Adipose tissue (tissue), 3 donors: Measurements from ENCODE around the gene KLF15. TPM values are rescaled to one million over a fixed set of nuclear protein-coding genes. Genes with fewer than 3 reads are reported as not detected.

ENCODE experiments used
- H3K27ac ChIP-seq: one replicate; pipeline ENCODE4 v1.5.1; 2013; ENCODE audit warnings: low read depth, low read length
- WGBS, 3 donors: extraction: QIAGEN DNeasy Blood & Tissue Kit; methylation state at CpG; one replicate each; pipeline ENCODE4 v1.1.7; 2013; 5-methylcytosine and 5-hydroxymethylcytosine counted together
- polyA plus RNA-seq, 3 donors: library from polyadenylated mRNA; stranded (reverse); fragments of 200-250 nt; gene quantifications; one replicate each; pipeline ENCODE4 v1.2.3, GENCODE V29; 2013
- donor health status: healthy with polysubstance abuse.
- donor health status: Bipolar disorder and iron deficiency.
- donor health status: healthy.

Gene KLF15
- polyA plus RNA-seq, 3 donors = 29.6 to 38.0 (median 32.0) TPM

DNA sequence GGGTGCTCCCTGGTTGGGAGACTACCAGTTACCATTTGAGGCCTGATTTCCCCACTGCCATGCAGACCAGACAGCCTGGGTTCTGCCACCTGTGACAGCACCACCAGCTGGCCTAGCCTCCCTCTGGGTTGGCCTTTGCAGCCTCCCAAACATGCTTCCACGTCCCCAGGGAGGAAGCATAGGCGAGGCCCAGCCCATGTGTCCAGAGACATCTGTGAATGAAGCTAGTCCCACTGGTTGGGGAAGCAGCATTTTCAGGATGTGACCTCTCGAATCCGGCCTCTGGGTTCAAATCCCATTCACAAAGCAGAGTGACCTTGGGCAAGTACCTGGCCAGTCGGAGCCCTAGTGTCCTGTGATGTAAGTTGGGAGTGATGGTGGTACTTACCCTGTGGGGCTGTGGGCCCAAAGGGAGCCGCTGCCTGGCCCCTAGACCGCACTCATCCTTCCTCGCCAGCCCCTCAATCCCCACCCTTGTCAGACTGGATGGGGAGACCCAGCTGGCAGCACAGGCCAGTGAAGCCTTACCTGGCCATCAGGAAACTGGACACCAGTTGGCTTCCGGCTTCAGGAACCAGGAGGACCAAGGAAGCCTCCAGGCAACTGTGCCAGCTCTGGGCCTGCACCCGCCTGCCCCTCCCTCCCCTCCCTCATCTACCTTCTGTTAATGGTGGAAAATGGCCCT is 6.0 kb downstream of the KLF15 start:
- WGBS, 3 donors = 79 to 82% (median 82%) methylated on average over 10 of the region's 10 CpGs
- H3K27ac ChIP-seq = no peak overlapping the region

DNA sequence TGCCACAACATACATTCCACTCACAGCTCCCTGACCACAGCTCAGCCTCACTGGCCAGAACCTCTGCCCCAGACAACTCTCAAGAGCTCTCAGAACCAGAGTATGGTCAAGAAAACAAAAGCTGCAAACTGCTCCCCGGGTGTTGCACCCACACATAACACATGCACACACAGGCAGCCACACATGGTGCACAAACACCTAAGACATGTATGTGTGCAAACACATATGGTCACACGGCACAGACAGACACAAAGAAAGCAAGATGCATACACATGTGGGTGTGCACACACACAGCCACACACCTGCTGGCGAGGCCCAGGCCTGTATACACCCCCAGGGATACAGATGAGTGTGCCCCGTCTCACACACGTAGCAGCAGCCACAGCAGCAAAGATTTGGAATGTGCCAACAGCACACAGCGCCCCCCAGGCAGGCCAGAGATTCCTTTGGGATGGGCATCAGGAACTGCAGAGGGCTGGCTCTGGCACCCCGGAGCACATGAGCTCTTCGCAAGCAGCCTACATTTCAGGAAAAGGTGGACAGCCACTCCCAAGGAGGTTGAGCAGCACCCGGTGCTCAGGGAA is 6.6 kb downstream of the KLF15 start:
- no peak overlapping the region for H3K27ac ChIP-seq
- WGBS, 3 donors = 76 to 90% (median 87%) methylated on average over 9 of the region's 9 CpGs

DNA sequence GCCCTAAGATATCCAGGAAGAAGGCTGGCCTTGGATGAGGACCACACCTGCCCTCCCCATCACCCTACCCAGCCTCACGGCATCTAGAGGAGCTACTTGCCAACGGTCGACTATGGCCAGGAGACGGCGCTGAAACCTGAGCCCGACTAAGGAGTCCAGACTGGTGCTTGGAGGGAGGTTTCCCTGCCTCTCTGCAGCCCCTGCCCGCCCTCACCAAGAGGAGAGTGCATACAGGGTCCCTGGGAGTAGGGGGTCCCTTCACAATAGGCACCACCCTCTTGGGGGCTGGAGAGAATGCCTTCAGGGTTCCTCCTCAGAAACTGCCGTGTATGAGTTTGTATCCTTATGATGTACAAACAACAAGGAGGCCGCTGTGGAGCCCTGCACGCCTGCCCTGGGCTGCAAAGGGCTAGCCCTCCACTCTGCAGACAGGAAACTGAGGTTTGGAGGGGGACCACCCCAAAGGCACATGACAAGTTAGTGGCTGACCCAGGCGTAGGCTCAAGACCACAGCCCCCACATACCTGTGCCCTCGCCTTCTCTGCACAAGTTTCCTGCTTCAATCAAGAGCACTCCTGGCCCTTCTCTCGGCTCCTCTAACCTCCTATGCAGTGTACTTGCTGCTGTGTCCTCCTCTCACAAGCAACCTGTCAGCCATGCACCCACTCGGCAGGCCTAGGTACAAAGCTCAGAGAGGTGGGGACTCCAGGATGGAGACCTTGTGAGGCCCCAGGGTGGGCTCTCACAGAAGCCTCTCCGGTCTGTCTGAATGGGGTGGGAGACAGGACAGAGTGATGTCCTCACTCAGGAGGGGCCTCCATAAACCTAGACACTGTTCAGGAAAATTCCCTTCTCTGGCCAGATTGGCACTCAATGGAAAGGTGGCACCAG is 7.4 kb downstream of the KLF15 start:
- 65 to 76% (median 67%) methylated on average over 15 of the region's 15 CpGs for WGBS, 3 donors
- no peak overlapping the region for H3K27ac ChIP-seq

DNA sequence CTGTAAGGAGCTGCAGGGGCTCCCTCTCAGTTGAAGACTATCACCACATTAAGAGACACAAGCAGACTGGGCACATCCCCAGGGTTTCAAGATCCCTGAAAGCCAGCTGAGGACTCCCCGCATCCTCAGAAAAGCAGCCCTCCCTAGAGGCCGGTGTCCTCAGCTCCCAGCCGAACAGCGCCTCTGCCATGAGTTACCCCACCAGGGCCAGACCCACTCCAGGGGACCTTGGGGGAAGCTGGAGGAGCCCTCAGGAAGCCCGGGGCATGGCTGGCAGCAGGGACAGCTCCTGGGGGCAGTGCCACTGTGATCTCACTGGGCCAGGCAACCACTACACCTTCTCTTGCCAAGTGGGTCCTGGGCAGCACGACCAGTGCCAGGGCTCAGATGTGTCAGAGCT is 8.1 kb downstream of the KLF15 start:
- WGBS, 3 donors = 81 to 88% (median 84%) methylated on average over 6 of the region's 6 CpGs
- H3K27ac ChIP-seq = no peak overlapping the region

DNA sequence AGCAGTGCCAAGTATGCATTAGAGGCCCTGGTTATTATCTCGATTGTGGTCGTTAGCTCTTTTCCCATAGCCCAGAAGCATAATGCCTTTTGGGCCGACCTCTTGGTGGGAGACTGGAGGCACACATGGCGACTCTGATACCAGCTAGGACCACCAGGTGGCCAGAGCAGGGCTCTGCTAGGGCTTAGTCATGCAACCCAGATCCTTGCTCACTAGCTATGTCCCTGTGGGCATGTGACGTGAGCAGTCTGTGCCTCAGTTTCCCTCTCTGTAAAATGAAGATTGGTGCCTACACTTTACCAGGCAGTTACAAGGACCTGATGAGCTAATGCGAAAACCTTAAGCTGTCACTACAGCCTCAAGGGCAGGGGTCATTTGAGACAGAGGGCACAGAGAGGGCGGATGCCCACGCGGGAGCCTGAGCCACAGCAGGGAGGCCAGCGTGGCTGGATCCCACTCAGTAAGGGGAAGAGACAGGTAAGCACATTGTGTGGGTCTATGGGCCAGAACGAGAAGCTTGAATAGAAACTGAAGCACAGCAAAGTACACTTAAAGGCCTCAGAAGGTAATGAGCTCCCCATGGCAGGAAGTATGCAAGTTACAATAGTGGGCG is 8.8 kb downstream of the KLF15 start:
- no peak overlapping the region for H3K27ac ChIP-seq
- WGBS, 3 donors = 87 to 91% (median 89%) methylated on average over 12 of the region's 12 CpGs

DNA sequence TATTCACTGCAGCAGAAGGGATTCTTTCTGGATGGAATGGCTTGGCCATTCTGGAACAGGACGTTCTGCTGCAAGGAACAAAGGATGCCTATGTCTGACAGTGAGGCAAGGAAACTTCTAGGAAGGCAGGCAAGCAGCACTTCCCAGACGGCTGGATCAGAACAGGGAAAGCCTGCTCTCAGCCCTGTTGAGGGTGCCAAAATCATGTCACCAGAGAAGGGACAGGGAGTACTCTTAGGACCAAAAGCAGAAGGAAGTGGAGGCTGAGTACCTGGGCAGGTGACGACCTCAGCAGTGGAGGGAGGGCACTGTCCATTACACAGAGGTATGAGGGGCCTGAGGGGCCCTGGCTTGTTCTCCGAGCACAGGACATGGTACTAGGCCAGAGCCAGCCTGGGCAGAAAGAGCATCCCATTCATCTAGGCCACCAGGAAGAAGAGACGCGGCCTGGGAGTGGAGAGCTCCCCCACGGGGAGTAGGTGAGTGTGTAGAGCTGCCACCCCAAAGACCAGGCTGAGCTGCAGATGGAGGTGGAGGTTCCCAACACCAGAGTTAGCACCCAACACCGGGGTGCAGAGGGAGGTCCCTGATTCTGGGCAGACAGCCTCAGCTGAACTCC is 9.6 kb downstream of the KLF15 start:
- 77 to 81% (median 78%) methylated on average over 8 of the region's 8 CpGs for WGBS, 3 donors
- no peak overlapping the region for H3K27ac ChIP-seq

DNA sequence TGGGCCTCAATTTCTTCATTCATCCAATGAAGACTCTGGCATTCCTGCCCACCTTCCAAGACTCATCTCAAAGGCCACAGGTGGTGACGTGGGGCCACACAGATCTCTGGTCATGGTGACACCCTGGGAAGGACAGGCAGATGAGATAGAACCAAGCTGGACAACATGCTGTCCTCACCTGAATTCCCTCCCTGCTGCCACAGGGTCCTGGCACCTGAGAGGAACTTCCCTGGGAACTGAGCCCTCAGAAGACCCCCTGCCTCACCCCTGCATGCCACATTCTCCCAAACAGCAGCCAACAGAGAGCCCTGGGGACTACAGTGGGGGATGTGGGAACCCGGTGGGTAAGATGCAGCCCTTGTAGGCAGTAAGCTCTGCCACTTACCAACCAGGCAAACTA is 10.7 kb downstream of the KLF15 start:
- no peak overlapping the region for H3K27ac ChIP-seq
- 85 to 93% (median 89%) methylated on average over 2 of the region's 2 CpGs for WGBS, 3 donors

DNA sequence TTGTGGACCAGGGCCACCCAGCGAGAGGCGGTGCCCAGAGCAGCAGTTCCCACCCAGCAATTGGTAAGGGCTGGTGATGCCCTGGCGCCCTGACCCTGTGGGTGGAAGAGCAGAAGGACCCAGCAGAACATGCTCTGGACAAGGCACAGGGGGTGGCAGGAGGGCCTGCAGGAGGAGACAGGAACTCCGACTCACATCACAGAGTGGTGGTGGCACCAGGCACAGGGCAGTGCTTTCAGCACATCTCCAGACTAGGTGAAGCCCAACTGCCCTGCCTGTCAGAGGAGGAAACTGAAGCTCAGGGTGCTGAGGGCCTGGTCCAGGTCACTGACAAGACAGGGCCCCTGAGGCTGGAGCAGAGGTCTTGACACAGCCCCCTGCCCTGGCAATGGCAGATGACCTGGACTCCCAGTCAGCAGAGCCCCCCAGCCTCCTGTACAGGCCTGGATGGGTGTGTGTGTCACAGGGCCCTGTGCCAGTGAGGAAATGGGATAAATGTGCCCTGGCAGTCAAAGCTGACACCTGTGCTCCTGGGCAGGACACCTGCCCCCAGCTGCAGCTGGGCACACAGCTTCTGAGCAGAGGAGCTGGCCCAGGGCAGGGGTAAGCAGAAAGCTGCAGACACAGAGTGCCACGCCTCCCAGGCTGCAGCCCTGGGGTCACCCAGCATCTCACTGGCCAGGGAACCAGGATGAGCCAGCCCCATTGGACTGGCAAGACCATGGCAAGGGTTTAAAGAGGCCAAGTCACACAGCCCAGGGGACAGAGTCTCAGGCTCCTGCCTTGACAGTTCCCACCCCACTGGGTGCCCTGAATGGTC is 11.4 kb downstream of the KLF15 start:
- WGBS, 3 donors = 90 to 94% (median 90%) methylated on average over 5 of the region's 5 CpGs
- no peak overlapping the region for H3K27ac ChIP-seq

DNA sequence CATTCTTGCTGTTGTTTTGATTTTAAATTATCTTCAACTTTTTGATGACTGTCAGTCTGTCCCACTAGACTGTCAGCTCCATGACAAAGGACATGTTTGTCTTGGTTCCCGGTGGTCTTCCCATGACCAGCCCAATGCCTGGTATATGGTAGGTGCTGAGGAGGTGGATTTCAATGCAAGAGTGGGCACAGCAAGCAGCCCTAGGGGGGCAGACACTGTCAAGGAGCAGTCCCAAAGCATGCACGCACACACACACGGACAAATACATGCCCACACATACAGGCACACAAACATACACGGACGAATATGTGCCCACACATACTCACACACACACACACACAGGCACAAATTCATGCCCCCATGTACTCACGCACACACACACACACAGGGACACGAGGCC is 12.0 kb downstream of the KLF15 start:
- 92 to 93% (median 92%) methylated on average over 7 of the region's 7 CpGs for WGBS, 3 donors
- no peak overlapping the region for H3K27ac ChIP-seq

DNA sequence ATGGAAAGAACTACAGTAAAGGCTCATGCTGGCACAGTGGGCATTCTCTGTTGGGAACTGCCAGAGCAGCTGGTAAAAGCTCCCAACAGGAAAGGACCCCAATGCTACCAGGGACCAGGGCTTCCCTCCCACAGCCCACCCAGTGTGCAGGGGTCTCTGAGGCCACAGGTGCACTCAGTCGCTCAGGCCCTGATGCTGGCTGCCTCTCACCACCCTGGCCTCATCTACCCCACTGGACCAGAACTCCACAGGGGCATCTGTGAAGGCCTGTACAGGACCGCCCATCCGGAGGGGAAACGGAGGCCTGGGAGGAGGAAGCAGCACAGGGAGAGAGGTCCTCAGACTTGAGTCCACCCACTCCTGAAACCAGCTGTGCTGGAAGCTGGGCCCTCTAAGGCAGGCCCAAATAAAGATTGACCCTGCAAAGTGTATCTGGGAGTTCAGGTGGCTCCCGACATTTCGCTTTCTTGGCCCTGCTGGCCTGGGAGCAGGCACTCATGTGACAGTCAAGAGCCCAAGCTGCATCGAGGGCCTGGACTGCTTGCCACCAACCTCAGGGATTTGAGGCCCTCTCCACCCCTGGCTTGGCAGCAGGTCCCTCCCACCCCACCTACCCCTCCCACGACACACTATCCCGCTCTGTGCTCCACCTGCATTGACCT is 12.7 kb downstream of the KLF15 start:
- H3K27ac ChIP-seq = no peak overlapping the region
- 88 to 92% (median 90%) methylated on average over 9 of the region's 9 CpGs for WGBS, 3 donors

DNA sequence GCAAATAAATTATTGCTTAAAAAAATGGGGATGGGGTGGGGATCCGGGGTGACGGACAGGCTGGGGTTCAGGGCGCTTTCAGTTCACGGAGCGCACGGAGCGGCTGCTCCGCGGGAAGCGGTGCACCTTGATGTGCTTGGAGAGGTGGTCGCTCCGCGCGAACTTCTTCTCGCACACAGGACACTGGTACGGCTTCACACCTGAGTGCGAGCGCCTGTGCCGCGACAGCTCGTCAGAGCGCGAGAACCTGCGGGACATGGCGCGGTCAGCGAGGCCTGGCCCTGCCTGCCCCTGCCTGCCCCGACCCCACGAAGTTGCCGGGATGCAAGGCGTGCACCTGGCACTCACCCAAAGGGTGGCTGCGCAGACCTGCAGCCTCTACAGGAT is 13.6 kb downstream of the KLF15 start:
- H3K27ac ChIP-seq = no peak overlapping the region
- WGBS, 3 donors = 93 to 95% (median 94%) methylated on average over 32 of the region's 32 CpGs

DNA sequence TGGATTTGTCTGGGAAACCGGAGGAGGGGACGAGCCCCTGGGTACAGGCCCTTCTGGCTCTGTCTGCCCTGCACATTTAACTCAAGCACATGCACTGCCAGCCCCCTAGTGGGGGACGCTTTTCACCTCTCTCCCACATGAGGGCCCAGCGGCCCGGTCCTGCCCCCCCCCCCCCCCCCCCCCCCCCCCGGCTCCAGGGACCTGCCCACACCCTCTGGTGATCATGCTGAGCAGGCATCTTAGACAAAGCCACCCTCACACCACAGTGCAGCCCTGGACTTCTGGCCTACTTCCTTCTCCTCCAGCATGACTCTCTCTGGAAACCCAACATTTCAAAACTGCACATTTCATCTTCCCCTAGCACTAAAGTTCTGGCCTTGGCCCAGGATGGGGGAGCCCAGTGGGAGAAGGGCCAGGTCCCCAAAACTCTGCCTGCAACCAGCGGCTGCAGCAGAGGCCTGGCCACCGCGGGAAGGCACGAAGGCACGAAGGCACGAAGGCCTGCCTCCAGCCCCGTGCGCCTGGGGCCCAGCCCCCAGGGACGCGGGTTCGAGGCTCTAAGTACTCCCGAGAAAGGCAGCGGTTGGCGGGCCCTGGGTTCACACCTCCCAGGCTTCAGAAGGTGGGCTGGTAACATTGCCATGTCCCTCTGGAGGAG is 14.1 kb downstream of the KLF15 start:
- 62 to 77% (median 68%) methylated on average over 17 to 20 of the region's 20 CpGs for whole genome bisulfite sequencing, 3 donors
- H3K27ac ChIP-seq = no peak overlapping the region

DNA sequence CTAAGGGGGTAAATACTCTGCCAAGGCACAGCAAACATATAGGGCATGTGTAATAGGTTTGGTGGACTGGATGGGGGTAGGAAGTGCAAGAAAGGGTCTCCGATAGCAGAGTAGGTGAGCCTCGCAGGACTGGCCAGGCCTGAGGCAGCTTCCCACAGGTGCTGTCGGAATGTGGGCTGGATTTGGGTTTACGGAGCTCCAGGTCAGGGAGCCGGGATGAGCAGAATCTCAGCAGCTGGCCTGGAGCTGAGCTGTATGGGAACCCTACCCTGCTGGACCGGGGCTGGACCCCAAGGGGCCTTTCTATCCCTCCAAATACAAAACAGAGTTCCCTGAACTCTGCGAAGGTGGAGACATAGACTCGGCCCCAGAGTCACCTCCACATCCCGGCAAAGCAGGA is 15.0 kb downstream of the KLF15 start:
- no peak overlapping the region for H3K27ac ChIP-seq
- 88 to 92% (median 88%) methylated on average over 9 of the region's 9 CpGs for WGBS, 3 donors

DNA sequence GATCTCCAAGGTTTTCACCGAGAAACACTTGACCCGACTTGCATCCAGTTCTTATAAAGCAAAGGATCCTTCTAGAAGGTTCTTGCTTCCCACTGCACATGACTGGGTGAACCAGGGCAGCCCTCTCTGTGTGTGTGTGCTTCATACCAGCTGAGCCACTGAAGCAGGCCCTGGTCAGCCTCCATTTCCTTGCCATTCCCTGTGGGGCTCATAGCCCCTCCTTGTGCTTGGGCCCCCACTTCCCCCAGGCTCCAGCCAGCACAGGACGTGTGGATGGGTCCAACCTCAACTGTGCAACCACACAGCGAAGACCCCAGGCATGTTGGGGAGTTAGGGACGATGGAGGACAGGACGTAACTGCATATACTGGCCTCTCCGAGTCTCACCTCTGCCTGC is 15.5 kb downstream of the KLF15 start:
- WGBS, 3 donors = 84 to 90% (median 90%) methylated on average over 7 of the region's 7 CpGs
- no peak overlapping the region for H3K27ac ChIP-seq

DNA sequence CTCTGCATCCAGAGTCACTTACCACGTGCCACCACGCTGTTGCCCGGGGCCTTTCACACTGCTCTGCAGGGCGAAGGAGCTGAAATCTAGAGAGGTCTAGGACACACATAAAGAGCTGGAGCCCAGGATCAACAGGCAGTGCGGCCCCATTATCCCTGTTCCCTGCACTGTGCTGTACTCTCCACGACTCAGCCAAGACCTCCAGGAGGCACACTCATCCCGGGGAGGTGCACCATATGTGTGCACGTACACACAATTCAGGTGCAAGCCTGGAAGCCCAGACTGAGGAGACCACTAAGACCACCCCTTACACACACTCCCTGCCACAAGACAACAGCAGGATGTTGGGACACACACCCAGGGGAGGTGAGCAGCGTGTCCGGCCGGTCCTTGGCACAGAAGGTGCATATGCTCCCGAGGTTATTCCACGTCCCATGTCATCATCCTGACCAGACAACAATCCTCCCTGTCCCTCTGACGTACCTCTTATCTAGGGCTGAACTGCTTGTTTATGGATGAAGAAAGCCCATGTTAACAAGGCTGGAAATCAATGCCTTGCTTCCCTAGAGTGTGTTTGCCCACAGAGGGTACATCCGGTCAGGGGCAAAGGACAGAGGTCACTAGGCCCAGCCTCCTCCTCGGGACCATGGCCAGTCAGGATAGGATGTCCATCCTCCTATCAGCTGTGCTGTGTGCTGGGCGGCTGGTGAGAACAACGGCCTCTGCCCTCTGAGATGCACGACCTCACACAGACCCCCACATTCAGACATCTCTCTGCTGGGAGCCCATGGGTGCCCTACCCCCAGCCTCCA is 16.1 kb downstream of the KLF15 start:
- no peak overlapping the region for H3K27ac ChIP-seq
- 85 to 89% (median 87%) methylated on average over 19 of the region's 19 CpGs for WGBS, 3 donors

DNA sequence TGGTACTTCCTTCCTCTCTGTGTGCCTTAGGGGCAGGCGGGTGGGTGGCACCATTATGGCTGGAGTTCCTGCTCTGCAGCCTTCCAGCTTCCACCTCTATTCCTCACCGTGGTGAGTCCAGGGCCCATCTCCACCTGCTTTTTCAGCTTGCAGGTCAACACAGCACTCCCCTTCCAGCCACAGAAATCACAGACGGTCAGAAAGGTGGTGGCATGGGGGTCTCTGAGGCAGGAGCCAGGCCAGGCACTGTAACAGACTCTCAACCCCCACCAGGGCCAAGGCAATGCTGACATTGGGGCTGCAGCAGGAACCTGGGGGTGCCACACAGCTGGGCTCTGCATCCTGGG is 16.6 kb downstream of the KLF15 start:
- H3K27ac ChIP-seq = no peak overlapping the region
- WGBS, 3 donors = 68 to 93% (median 78%) methylated on average over 3 of the region's 3 CpGs
